Inflammatory macrophage (primary cell): ENCODE measurements around the gene TRIM33.
A peak's percentile ranks its signal among the peaks of the same experiment; 100 is the strongest.
"Not testable (repeated sequence)": the region's sequence is repeated elsewhere in the genome, so short reads cannot be mapped to it uniquely, and the experiment has no call there.

Experiments
- DNase-seq, 2 donors: peaks; one replicate each; pipeline ENCODE4 v3.0.0-alpha.2; 2020 to 2022

The TRIM33 gene

DNA sequence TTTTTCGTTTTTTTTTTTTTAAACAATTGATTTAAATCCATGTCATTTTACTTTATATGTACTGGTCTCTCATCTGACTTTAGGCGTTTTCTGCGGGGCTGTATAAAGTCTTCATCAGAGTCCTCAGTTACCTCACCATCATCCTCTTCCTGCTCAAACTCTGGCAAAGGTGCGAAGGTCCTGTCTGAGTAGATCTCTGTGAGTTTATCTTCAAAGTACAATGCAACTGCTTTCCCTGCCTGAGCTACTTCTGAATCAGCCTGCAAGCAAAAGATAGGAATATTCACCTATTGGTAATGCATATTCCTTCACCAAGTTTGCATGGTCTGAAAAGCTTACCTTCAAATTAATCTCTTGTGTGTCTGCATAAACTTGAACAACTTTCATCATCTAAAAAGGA is 113.4 kb downstream of the TRIM33 start:
- no peak for DNase-seq

- no peak for DNase-seq
Measured at GRCh38 chr1:114395863-114396262, 115.1 kb downstream of the TRIM33 start.

DNA sequence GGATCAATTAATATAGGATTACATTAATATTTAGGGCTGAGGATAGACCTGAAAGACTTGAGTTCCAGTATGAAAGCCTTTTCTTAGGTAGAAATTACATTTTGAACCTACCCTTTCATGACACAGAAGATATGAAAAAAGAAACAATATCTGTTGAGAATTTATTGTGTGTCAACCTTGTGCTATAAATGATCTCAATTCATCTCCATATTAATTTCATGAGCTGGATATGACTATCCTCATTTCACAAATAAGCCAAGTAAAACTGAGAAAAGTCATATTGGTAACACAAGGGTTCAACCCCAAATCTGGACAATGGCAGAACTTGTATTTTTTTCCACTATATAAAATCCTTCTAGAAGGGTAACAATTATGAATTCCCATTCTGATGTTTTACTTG is 120.0 kb downstream of the TRIM33 start:
- no peak for DNase-seq

GRCh38 chr1:114390361-114390760 is 120.6 kb downstream of the TRIM33 start:
- no peak for DNase-seq

DNA sequence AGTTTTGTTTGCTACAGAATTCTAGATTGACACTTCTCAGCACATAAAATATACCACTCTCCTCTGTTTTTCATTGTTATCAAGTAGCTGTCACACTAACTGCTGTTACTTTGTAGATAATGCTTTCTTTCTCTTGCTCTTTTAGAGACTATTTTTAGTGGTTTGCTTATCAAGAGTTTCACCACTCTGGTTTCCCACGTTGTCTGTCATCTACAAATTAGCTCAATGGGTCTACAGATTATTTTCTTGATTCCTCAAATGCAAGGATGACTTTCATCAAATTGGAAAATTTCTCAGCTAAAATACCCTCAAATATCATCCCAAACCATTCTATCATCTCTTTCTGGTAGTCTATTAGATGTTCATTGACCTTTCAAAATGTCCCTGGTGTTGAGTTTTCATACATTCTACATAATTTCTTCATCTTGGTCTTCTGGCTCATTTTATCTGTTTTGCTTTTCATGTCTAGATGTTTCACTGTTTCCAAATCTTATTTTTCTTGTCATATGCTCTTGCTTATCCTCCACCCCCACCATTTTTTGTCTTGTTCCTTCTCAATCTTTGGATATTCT is 122.5 kb downstream of the TRIM33 start:
- DNase-seq = no peak

GRCh38 chr1:114387585-114387984 is 123.4 kb downstream of the TRIM33 start:
- not testable (repeated sequence) for DNase-seq

DNA sequence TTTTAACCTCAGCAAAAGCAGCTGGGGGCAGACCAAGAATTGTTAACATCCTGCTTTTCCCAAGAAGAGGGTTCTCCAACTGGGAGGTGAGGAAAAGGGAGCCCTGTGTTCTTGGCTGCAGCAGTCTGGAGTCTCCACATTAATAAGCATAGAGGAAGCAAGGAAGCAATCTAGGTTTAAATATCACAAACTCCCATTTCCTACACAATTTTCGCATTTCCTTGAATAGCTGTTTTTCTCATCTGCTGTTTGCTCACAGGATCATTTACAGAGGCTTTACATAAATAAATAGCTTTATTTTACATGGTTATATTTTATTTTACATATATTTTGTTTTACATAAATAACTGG is 124.0 kb downstream of the TRIM33 start:
- no peak for DNase-seq

DNA sequence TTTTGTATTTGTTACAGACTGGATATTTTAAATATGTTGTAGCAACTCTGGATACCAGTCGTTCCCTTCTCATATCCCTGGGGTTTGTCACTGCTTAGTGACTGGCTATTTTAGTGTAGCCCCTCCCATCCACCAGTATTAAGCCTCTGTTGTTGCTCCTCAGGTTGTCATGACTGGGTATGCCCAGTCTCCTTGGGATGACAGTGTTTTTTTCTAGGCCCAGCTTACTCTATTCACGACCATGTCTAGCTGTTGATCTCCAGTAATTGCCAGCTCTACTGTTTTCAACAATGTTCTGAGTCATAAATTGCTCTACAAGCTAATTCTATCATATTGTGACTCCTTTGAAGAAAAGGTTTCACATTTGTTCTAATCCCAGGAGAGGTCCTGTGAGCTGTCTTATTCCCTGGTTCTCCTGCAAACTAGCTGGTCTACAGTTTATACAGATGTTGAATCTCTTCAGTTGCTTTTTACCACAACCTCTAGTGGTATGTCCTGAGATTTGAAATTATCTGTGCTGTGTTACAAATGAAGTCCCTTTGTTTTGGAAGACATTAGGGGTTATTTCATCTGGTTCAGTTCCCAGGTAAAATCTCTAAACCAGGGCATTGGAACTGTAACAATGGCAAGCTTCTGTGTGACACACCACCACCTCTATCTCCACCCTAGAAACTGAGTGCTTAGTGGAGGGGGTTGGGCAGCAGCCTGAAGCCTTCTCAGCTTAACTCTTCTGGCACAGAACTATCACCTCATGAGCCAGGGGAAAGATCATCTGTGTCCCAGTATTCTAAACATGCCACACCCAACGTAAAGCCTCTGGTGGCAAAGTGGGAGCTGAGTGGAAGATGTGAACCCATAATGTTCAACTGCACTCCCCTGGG is 124.6 kb downstream of the TRIM33 start:
- no peak for DNase-seq

- no peak for DNase-seq
Measured at GRCh38 chr1:114384922-114385321, 126.1 kb downstream of the TRIM33 start.

DNA sequence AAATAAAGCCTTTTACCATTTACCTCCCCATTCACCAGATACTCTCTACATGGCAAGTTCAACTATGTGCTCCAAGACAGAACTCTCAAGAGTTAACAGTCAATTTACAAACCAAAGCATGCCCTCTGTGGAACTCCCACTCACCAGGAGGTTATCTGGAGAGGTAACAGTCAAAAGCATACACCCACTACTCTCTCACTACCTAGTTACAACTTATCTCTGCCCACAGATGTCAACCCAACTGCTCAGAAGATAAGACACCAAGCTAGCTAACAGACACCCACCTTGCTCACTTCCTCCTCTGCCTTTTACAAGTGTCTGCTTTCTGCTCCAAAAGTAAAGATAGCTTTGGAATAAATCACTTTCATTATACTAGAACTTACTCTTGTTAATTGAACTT is 131.0 kb downstream of the TRIM33 start:
- no peak for DNase-seq

GRCh38 chr1:114379358-114379757 is 131.6 kb downstream of the TRIM33 start:
- no peak for DNase-seq

DNA sequence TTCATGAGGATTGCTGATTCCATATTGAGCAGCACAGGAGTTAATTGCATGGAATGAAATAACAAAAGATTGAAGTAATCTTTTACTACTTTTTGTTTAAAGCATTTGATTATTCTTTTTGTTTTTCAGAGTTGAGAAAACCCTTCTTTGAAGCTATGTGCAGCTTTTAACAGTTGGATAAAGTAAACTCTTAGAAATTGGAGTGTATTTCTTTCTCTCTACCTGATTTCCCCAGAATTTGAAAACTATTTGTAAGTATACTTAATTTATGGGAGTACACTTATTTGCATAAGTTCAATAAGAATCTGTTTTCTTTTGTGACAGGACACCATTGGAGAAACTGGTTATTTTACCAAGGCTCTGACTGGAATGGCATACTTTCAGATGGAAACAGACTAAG is 133.6 kb downstream of the TRIM33 start:
- no peak for DNase-seq

GRCh38 chr1:114369930-114370329 is 141.1 kb downstream of the TRIM33 start:
- DNase-seq = peak; percentile 34 to 67

- not testable (repeated sequence) for DNase-seq
Measured at GRCh38 chr1:114369266-114369919, 141.6 kb downstream of the TRIM33 start.

DNA sequence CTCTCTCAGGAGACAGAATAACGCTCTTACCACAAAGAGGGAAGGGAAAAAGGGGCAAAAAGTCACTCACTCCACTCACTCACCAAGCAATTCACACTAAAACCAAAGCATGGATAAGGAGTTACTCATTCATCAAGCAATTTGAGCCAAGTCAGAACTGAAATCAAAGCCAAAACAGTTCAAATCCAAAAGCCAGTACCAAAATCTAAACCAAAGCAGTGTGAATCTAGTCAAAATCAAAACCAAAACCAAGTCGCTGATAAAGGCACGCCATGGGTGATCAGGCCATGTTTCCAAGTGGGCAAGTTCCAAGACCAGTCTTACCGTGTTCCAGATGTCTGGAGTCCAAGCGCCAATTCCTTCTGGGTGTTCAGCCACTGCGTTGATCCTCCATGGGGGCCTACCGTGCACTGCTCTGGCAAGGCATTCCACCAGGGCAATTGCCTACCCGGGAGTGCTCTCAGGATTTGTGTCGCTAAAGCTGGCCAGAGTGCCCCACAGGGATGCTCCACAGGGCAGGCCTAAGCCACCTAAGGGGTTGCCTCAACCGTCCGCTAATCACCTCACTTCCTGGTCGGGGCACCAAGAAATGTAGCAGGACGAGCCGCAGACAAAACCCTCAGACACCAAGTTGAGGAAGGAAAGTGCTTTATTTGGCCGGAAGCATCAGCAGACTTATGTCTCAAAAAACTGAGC is 142.3 kb downstream of the TRIM33 start:
- no peak for DNase-seq

- DNase-seq = no peak
Measured at GRCh38 chr1:114367810-114368209, 143.2 kb downstream of the TRIM33 start.

GRCh38 chr1:114363230-114363629 is 147.8 kb downstream of the TRIM33 start:
- not testable (repeated sequence) for DNase-seq

- no peak for DNase-seq
Measured at GRCh38 chr1:114359791-114360190, 151.2 kb downstream of the TRIM33 start.

DNA sequence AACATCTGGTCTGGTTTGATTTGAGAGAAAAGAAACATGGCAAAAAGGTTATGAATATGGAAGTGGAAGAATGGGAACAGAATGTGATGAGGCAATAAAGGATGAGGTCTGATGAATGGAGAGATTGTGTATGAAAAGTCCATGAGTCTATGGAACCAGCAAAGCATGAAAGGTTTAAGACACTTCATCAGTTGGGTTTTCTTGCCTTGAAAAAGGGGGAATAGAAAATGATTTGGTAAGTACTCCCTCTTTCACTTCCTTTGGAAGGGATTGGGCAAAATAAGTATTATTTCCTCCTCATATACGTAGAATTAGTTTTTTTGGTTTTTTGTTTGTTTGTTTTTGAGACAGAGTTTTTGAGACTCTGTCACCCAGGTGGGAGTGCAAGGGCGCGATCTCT is 155.8 kb downstream of the TRIM33 start:
- DNase-seq = peak; percentile 11 to 32

GRCh38 chr1:114353262-114353661 is 157.7 kb downstream of the TRIM33 start:
- DNase-seq = peak; percentile 35 to 48

DNA sequence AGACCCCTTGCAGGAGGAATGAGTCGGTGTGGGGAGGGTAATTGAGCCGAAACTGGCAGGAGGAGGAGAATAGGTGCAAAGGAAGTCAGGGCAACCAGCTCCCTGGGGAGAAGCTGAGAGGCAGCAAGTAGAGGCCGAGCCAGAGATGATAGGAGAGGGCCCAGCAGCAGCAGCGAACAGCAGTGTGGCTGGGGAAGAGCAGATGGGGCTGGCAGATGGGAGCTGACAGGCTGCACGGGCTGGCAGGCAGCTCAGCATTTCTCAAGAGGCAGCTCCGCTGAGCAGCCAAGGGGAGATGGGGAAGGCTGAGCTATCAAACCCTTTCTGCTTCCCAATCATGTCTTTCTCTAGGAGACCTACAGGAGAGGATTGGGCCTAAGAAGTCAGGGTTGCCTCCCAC is 158.2 kb downstream of the TRIM33 start:
- DNase-seq = no peak

DNA sequence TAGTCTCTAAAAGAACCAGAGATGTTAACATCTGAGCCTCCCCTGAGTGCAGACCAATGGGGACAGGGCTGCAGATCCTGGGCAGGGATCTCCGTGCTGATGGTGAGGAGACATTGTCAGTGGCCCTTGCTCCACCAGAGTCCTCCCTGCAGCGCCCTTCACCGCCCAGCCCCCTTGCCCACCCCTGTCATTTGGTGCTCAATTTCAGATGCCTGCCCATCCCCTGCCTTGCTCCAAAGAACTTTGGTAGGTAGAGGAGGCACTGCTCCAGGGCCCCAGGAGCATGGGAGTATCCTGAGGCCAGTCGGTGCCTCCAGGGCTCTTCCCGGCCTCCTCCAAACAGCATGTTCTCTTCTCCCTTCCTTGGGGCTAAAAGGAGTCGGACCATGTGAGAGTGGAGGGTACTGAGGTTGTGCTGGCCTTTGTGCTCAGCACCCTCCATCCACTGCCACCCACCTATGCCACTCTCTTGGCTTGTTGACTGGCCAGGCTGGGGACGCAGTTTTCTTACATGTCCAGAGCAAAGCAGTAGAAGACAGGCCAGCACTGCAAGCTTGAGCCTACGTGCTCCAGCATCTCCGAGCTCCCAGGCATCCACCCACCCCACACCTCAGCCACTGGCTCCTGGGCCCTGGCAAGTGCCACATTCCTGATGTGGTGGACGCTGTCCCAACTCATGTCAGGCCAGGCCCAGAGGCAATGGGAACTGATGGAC is 160.1 kb downstream of the TRIM33 start:
- no peak for DNase-seq
